SK-N-SH treated with all-trans-retinoic acid at 6 μM for 48 hours (cell line): ENCODE measurements around the gene SERPINA12.

Experiments used
- ARNTL ChIP-seq: fragments of 450-650 bp; formaldehyde crosslinking; IDR thresholded peaks from 2 replicates; pipeline ENCODE4 v1.5.0; 2020; ENCODE audit warnings: low read depth, mild to moderate bottlenecking, moderate library complexity, borderline replicate concordance
- CSRNP3 ChIP-seq: fragments of 250-450 bp; sonication (Bioruptor Pico); IDR thresholded peaks from 2 replicates; pipeline ENCODE4 v1.5.1; 2021; ENCODE audit warnings: mild to moderate bottlenecking, moderate library complexity
- ESRRG ChIP-seq: fragments of 250-450 bp; sonication (Bioruptor Pico); IDR thresholded peaks from 2 replicates; pipeline ENCODE4 v1.6.1; 2021; ENCODE audit warnings: mild to moderate bottlenecking
- GLIS3 ChIP-seq: fragments of 250-450 bp; sonication (Bioruptor Pico); IDR thresholded peaks from 2 replicates; pipeline ENCODE4 v1.5.0; 2020; ENCODE audit warnings: mild to moderate bottlenecking, moderate library complexity
- PATZ1 ChIP-seq: fragments of 250-450 bp; sonication (Bioruptor Pico); IDR thresholded peaks from 2 replicates; pipeline ENCODE4 v1.8.0; 2020; ENCODE audit warnings: mild to moderate bottlenecking, moderate library complexity, borderline replicate concordance
- RARB ChIP-seq: fragments of 250-450 bp; sonication (Bioruptor Pico); IDR thresholded peaks from 2 replicates; pipeline ENCODE4 v1.8.0; 2021; ENCODE audit warnings: mild to moderate bottlenecking, moderate library complexity
- ZFP3 ChIP-seq: fragments of 250-450 bp; sonication (Bioruptor Pico); IDR thresholded peaks from 2 replicates; pipeline ENCODE4 v1.5.0; 2020; ENCODE audit warnings: mild to moderate bottlenecking, moderate library complexity

DNA sequence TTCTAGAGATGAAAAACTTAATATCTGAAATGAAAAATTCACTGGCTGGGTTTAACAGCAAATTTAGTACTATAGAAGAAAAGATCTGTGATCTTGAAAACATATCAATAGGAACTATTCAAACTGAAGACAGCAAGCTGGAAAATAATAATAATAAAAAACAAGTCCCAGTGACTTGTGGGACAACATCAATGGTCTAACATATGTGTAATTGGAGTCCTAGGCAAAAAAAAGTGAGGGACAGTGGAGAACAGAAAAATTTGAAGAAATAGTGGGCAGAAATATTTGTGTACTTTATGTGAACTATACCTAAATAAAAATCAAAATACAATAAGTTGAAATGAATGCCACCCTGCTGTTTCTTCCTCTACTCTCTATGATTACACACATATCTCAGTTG is 30.8 kb downstream of the SERPINA12 start:
- no peak for TF ChIP-seq PATZ1 (CRISPR knock-in tag)
- TF ChIP-seq GLIS3 = no peak
- TF ChIP-seq ARNTL (CRISPR knock-in tag) = no peak
- TF ChIP-seq RARB (CRISPR knock-in tag) = no peak
- TF ChIP-seq CSRNP3 (CRISPR knock-in tag) = no peak
- TF ChIP-seq ZFP3 (CRISPR knock-in tag) = no peak
- TF ChIP-seq ESRRG (CRISPR knock-in tag) = no peak
